Measurements from ENCODE around the gene KDR.

The KDR gene

GRCh38 chr4:55077577-55077976, 47.8 kb downstream of the KDR start:
- DNase-seq, result no peak

GRCh38 chr4:55075823-55076716, 49.3 kb downstream of the KDR start:
- peak; percentile 13 for DNase-seq

DNA sequence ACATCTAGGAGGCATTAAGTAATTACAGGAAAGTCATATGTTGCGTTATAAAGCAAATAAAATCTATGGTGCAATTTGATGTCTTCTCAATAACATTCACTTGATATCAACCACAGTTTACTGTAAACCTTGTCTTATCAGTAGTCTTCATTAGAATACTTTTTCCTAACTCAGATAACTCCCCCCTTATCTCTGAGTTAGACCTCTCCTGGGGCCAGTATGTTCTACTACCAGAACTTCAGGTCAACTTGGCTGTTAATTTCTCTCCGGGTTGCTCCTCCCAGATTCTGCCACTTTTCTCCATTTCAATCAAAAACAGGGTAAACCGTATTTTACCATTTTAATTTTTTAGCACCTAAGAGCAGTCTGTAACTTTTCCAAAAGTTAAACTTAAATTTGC, 50.0 kb downstream of the KDR start:
- DNase-seq, result no peak

DNA sequence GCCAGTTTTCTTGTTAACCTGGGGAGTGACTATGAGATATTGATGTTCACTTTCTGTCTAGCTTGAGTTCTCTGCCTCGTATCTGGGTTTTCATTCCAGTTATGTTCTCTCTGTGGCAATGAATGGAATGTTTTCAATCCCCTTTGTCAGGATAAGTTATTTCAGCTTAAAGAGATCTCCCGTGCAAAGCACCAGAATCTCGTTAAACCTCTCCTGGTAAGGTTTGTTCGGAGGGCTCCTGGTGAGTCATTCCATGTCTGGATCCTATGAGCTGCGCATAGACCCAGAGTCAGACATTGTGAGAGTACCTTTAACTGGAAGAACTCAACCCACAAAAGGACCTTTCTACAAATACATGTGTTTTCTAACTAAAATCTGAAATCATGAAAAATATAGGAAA, 51.0 kb downstream of the KDR start:
- DNase-seq, result no peak

DNA sequence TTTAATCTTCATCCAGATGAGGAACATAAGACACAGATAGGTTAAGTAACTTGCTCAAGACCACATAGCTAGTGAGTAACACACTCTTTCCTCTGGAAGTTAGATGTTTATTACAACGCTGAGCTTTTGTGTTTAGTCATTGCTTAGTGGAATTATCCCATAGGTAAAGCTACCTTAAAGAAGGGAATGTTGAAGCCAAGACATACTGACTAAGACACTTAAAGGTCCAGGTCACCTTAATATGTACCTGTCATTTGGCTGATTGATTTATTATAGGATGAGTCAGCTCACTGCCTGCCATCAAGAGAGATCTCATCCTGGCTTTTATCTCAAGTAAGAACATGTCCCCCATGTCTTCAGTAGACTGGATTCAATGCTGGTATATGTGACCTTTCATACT, 53.4 kb downstream of the KDR start:
- no peak for DNase-seq

DNA sequence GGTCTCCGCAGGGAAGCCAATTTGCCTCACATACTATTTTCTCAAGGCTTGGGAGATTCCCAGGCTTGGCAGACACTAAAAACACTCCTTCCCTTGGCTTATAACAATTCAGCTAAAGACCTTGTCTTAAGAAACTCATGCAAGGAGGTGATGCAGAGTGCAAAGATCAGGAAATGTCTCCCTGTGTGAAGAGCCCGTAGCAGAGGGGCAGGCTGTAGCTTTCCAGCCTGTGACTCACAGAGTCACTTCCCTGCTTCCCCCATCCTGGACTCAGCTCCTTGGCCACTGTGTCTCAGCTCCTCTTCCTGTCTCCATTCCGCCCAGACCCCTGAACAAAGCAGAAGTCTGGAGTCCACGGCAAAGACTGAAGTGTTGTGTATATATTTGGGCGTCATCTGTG, 56.1 kb downstream of the KDR start:
- no peak for DNase-seq

GRCh38 chr4:55068522-55068921, 56.9 kb downstream of the KDR start:
- no peak for DNase-seq

DNA sequence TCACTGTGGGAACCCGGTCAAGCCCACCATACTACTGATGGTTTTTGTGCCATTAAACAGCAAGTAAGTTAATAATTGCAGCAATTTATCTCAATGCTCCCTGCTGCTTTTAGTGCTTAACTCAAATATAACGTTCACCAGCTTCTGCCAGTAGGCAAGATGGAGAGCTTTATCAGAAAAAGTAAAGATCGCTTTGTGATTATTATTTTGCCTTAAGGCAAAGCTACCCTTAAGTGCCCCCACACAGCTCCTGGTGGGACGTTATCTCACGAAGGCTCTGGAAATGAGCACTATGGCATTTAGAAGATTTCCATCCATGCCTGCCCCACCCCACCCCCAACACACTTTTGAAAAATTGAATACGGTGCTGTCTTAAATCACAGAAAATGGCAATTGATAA, 59.4 kb downstream of the KDR start:
- DNase-seq, result no peak

DNA sequence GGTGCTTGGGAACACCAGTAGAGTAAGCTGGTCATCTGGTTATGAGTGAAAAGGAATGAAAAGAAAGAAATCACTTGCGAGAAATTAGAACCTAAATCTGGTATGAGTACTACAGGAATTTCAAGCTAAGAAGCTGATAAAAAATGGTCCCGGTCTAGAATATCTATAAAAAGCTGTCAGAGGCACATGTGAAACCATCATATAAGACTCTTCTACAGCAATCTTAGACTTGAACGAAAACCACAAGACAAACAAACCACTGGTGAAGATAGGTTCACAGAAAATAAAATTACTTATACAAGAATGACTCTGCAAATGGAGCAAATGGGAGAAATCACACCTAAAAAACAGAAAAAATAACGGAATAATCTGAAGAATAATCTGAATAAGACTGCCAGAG, 69.9 kb downstream of the KDR start:
- no peak for DNase-seq

DNA sequence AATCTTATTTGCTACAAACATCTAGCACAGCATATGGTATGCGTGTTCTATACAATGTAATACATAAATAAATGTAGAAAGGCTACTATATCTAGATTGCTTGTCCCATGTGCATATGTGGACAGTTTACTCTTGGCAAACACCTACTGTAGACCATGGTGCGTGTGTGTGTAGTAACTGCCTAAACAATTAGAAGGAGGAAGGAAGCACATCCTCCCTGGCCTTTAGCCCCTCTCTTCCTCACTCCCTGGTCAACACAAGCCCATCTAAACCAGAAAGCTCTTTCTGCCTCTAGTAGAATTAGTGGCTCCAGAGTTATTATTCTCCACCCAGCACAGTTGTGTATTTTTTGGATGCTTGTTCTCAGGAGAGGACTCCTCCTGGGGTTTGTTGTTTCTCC, 73.9 kb downstream of the KDR start:
- DNase-seq, result no peak

- no peak for DNase-seq
Observed at GRCh38 chr4:55050418-55050950, 74.9 kb downstream of the KDR start.

- no peak for DNase-seq
Observed at GRCh38 chr4:55038176-55038890, 87.1 kb downstream of the KDR start.

DNA sequence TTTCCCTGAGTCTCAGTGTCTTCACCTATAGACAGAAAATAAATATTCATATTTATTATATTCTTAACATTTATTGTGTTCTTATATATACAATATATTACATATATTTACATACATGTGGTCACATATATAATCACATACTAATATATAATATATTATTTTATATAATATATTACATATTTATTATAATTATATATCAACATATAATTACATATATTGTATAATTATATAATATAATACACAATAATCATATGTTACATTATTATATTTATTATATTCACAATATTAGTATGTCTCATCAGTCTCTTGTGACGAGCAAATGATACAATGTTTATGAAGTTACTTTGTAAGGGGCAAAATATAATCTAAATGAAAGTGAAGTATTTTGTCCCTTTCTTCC, 87.7 kb downstream of the KDR start:
- DNase-seq, result no peak

DNA sequence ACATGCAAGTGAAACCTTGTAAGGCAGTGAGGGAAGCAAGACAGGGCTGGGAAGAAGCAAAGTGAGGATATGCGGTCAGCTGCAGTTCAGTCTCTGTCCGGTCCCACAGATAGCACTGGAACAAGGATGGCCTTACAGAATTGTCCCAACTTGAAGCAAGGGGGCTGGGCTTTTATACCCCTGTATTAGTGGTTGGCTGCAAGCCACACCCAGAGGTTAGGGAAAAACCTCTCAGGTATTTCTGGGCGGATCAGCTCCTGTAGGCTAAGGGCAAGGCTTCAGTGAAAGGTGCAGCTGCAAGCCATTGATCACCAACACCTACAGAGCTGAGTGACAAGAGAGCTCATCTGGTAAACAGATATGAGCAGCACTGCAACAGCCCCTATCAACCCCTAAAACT, 89.0 kb downstream of the KDR start:
- DNase-seq, result no peak

DNA sequence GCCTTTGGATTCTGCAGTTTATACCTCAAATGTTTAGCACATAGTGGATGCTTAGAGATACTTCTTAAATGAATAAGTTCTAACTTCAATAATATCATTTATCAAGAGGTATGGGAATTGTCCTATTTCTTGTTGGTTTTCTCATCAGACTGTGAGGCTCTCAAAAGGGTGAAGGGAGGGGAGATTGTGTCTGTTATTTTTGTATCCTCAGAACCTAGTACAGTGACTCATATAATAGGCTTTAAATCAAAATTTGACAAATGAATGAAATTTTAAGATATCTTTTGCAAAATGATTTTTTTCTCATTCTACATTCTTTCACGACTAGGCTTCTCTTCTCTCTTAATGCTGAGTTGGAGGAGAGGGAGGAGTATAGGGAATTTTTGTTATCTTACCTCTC, 89.5 kb downstream of the KDR start:
- no peak for DNase-seq

DNA sequence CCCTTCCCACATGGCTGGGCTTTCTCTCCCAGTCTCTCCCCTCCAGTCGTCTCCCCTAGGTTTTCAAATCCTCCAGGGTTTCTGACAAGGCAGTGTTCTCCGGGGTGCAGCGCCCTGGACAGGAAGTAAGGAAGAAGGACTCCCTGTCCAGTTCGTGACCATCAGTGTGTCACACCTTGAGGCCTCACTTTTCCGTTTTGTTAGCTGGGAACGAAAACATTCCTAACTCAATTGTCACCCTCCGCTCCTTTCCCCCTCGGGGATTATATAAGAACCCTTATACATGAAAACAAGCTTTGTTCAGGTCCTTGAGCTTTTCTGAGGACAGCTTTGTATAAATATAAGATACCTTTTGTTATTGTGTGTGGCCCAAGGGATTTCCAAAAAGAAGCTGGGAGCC, 92.1 kb downstream of the KDR start:
- no peak for DNase-seq

GRCh38 chr4:55032788-55033187, 92.6 kb downstream of the KDR start:
- DNase-seq, result no peak

- no peak for DNase-seq
Observed at GRCh38 chr4:55032179-55032578, 93.2 kb downstream of the KDR start.

GRCh38 chr4:55031158-55031557, 94.2 kb downstream of the KDR start:
- no peak for DNase-seq

DNA sequence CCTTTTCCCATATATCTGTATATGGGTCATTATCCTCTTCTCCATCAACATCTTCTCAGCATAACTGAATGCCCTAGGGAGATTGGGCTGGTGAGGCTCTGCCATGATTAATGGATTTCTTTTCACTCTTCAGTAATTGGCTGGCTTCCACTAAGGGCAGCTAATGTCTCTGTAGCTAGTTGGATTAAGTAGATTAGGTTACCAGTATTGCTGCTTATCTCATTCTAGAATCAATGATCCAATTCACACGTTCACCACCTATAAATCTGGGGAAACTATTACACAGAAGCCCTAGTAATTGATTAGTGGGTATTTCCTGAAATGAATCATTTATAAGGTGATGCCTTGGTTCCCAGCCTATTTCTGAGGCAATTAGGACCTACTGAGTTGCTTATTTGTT, 94.8 kb downstream of the KDR start:
- DNase-seq, result no peak

DNA sequence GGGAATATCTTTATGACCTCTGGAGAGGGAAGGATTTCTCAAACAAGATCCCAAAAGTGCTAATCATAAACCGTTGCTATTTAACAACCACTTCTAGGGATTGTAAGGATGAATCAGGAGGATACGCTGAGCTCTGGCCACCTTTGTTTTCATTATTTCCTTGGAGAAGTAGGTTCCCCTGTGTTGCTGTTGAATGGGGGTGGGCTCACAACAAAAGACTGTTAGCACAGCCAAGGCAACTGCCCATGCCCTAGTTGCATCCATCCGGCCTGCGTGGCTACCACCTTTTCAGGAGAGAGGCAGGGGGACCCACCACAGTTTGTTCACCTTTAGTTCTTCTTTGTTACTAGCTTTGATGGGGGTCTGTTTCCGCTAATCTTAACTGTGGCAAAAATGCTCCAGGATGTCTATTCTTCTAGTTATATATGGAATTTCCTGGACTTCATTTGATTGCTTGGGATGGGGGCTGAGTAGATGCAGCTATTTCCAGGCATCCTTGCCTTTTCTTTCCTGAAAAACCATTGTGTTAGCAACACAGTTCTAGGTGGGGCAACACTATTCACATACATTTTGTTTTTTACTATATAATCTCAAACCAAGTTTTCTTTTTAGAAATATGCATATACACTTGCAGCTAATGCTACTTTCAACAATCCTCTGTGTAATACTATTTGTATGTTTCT, 95.4 kb downstream of the KDR start:
- no peak for DNase-seq

DNA sequence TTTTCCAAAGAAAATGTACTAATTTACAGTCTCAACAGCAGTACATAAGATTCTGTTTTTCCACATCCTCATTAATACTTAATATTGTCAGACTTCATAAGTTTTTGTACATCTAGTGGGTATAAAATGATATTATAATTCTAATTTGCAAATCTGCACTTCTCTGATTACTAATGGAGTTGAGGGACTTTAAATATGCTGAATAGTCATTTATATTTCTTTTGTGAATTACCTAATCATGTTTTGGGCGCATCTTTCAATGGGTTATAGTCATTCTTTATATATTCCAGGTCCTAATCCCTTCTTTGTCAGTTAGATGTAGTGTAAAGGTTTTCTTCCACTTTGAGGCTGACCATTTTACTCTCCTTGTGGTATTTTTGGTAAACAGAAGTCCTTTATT, 96.1 kb downstream of the KDR start:
- DNase-seq, result no peak
